B cell (primary cell): Measurements from ENCODE around the gene ARHGAP6. TPM values are rescaled to one million over a fixed set of nuclear protein-coding genes. Genes with fewer than 3 reads are reported as not detected.

Source experiments
- ATAC-seq: fragments of 200-7000 bp; cut with Tn5 transposase; one replicate; pipeline ENCODE4 v1.10.0; 2021; ENCODE audit warnings: low read depth, mild to moderate bottlenecking, moderate number of reproducible peaks, moderate library complexity
- CTCF ChIA-PET: fragments of 350-600 bp; sonication (Branson Sonifier 250); formaldehyde crosslinking; loops from one replicate; lab custom pipeline; 2021; ENCODE audit warnings: antibody characterized with exemption, inconsistent platforms; lab: Charles Lee
- POLR2A ChIA-PET: fragments of 350-600 bp; sonication (Branson Sonifier 250); formaldehyde crosslinking; loops from one replicate; lab custom pipeline; 2021; ENCODE audit warnings: antibody characterized with exemption; lab: Charles Lee
- DNase-seq: peaks from one replicate; pipeline ENCODE4 v3.0.0; 2013
- H2AFZ ChIP-seq: 2 replicates; pipeline ENCODE4 v1.6.1; 2012; ENCODE audit warnings: mild to moderate bottlenecking, low read depth, low read length; ENCODE audit not compliant: insufficient read depth, poor library complexity, severe bottlenecking
- H3K27ac ChIP-seq, 2 donors: 1 replicate in 1 of 2; 2 replicates in 1 of 2; pipeline ENCODE4 v1.5.1; 2012 to 2013; ENCODE audit warnings: low read length in 2 of 2, mild to moderate bottlenecking in 2 of 2, moderate library complexity in 1 of 2
- H3K27me3 ChIP-seq, 4 experiments: fragments of 200-600 bp in 1 of 4; sonication (generic) in 1 of 4; replicated peaks in 1 of 4; 1 replicate in 2 of 4; 2 replicates in 2 of 4; pipeline versions ENCODE4 v1.6.1 to v1.7.0; 2013 to 2016; ENCODE audit warnings: low read length in 3 of 4, mild to moderate bottlenecking in 2 of 4, mixed read lengths in 1 of 4, moderate library complexity in 1 of 4; ENCODE audit not compliant: insufficient read depth in 4 of 4, control insufficient read depth in 3 of 4; ENCODE audit errors: control extremely low read depth in 1 of 4
- H3K36me3 ChIP-seq, 2 experiments: replicated peaks in 1 of 2; 1 replicate in 1 of 2; 2 replicates in 1 of 2; pipeline versions ENCODE4 v1.6.1 to v1.7.1; 2013; ENCODE audit warnings: low read length in 1 of 2; ENCODE audit not compliant: insufficient read depth in 2 of 2, control insufficient read depth in 1 of 2; ENCODE audit errors: control extremely low read depth in 1 of 2, extremely low read depth in 1 of 2
- H3K4me1 ChIP-seq, 2 donors: fragments of 200-600 bp in 1 of 2; sonication (generic) in 1 of 2; 1 replicate in 1 of 2; 2 replicates in 1 of 2; pipeline versions ENCODE4 v1.5.1 to v1.6.1; 2013 to 2017; ENCODE audit warnings: low read length in 2 of 2; ENCODE audit not compliant: control insufficient read depth in 2 of 2, insufficient read depth in 2 of 2
- H3K4me2 ChIP-seq: replicated peaks from 2 replicates; pipeline ENCODE3; 2012; ENCODE audit warnings: mild to moderate bottlenecking, low read depth, low read length; ENCODE audit not compliant: poor library complexity, severe bottlenecking
- H3K4me3 ChIP-seq, 5 experiments: fragments of 200-600 bp in 1 of 5; sonication (generic) in 1 of 5; 1 replicate in 3 of 5; 2 replicates in 2 of 5; pipeline versions ENCODE4 v1.5.1 to v1.7.0; 2011 to 2016; ENCODE audit warnings: low read length in 4 of 5, mild to moderate bottlenecking in 4 of 5, low read depth in 2 of 5, control low read depth in 1 of 5, moderate library complexity in 1 of 5; ENCODE audit not compliant: insufficient read depth in 1 of 5; ENCODE audit errors: control extremely low read depth in 1 of 5, extremely low read depth in 1 of 5
- H3K79me2 ChIP-seq: fragments of 200-600 bp; sonication (generic); one replicate; pipeline ENCODE4 v1.6.0; 2016; ENCODE audit warnings: low read length; ENCODE audit not compliant: control insufficient read depth, insufficient read depth
- H3K9ac ChIP-seq: fragments of 200-600 bp; sonication (generic); 2 replicates; pipeline ENCODE4 v1.6.1; 2017; ENCODE audit warnings: mild to moderate bottlenecking, low read length, moderate library complexity
- H3K9me3 ChIP-seq, 3 donors: one replicate each; pipeline versions ENCODE4 v1.6.1 to v1.7.1; 2013; ENCODE audit warnings: low read length in 2 of 3; ENCODE audit not compliant: control insufficient read depth in 2 of 3, insufficient read depth in 1 of 3; ENCODE audit errors: control extremely low read depth in 1 of 3
- H4K20me1 ChIP-seq: 2 replicates; pipeline ENCODE4 v1.6.0; 2012; ENCODE audit warnings: mild to moderate bottlenecking, low read length; ENCODE audit not compliant: insufficient read depth, control insufficient read depth, poor library complexity, severe bottlenecking
- H3K27ac Mint-ChIP-seq: one replicate; pipeline ENCODE4 v1.8.0; 2021; ENCODE audit warnings: mixed read lengths
- H3K27me3 Mint-ChIP-seq: one replicate; pipeline ENCODE4 v1.8.0; 2021; ENCODE audit warnings: mixed read lengths
- H3K4me1 Mint-ChIP-seq: one replicate; pipeline ENCODE4 v1.8.0; 2021; ENCODE audit warnings: mixed read lengths
- H3K4me3 Mint-ChIP-seq: one replicate; pipeline ENCODE4 v1.8.0; 2021; ENCODE audit warnings: mixed read lengths
- H3K9me3 Mint-ChIP-seq: one replicate; pipeline ENCODE4 v1.8.0; 2022; ENCODE audit warnings: mixed read lengths; ENCODE audit not compliant: insufficient read depth
- EZH2 ChIP-seq: IDR thresholded peaks from 2 replicates; pipeline ENCODE4 v1.6.1; 2012; ENCODE audit warnings: borderline replicate concordance, low read depth, mild to moderate bottlenecking, moderate library complexity, low read length; ENCODE audit not compliant: insufficient read depth, poor library complexity, severe bottlenecking
- WGBS: methylation state at CpG from one replicate; pipeline ENCODE4 v1.1.5; 2013; ENCODE audit warnings: missing lambda C conversion rate; ENCODE audit not compliant: insufficient coverage; 5-methylcytosine and 5-hydroxymethylcytosine counted together
- intact Hi-C: fragments of 100-400 bp; cut with micrococcal nuclease; formaldehyde crosslinking; loops from one replicate; pipeline ENCODE4 v1.10.0; 2022
- polyA plus RNA-seq: library from polyadenylated mRNA; depleted of rRNA; stranded (reverse); fragments of >200 nt; gene quantifications from 2 replicates; pipeline ENCODE4 v1.2.3, GENCODE V29; 2012
- total RNA-seq, 2 donors: library from RNA; stranded (reverse); fragments of 120-200 nt in 1 of 2; gene quantifications; 1 replicate in 1 of 2; 2 replicates in 1 of 2; pipeline versions ENCODE4 v1.2.3 to v1.2.4, GENCODE V29; 2013 to 2022
- TF ChIP-seq, protein P1 (sequence below): fragments of 200-600 bp; IDR thresholded peaks from one replicate; pipeline ENCODE4 v1.8.0; 2022; ENCODE audit warnings: antibody characterized with exemption, mild to moderate bottlenecking

ARHGAP6 gene
- total and polyA plus RNA-seq, 2 donors (not counting 1 experiment from before 2014, with no cell fraction given), result 1.6 to 2.6 TPM

DNA sequence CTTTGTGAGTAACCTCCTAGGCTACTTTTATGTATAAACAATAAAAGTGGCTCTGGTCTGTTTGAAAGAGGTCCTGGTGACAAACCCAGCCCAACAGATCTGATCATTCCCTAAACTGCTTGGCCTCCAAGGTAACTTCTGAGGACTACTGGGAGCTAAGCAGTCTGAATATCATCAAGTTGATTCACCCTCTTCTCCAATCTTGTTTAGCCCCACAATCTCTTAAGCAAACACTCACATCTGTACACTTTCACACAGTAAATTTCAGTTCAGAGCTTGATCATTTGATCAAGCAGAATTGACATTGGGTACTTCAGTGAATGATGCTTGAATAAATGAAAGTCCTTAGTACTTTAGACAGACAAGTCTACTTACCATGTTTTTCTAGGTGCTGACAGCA is 479.9 kb downstream of the ARHGAP6 start:
- no peaks in the 10 kb centered on the region for H3K4me1 Mint-ChIP-seq
- Histone ChIP-seq H3K9ac (no peak overlapping the region), H3K36me3 (no peaks in the 10 kb centered on the region), H3K79me2 (no peaks in the 10 kb centered on the region), H3K4me2 (no peak overlapping the region), H3K9me3 (no peaks in the 10 kb centered on the region), H4K20me1 (no peaks in the 10 kb centered on the region), H3K4me1 (no peaks in the 10 kb centered on the region), H3K27ac (no peak overlapping the region), H2AFZ (no peak overlapping the region), H3K27me3 (peaks cover 0 to 6% (median 0%) of the 10 kb centered on the region in 4 experiments), H3K4me3 (no peak overlapping the region)
- ATAC-seq (no peak), DNase-seq (no peak)
- H3K27me3 Mint-ChIP-seq, result no peaks in the 10 kb centered on the region
- no peak for TF ChIP-seq EZH2
- TF ChIP-seq, protein P1, sequence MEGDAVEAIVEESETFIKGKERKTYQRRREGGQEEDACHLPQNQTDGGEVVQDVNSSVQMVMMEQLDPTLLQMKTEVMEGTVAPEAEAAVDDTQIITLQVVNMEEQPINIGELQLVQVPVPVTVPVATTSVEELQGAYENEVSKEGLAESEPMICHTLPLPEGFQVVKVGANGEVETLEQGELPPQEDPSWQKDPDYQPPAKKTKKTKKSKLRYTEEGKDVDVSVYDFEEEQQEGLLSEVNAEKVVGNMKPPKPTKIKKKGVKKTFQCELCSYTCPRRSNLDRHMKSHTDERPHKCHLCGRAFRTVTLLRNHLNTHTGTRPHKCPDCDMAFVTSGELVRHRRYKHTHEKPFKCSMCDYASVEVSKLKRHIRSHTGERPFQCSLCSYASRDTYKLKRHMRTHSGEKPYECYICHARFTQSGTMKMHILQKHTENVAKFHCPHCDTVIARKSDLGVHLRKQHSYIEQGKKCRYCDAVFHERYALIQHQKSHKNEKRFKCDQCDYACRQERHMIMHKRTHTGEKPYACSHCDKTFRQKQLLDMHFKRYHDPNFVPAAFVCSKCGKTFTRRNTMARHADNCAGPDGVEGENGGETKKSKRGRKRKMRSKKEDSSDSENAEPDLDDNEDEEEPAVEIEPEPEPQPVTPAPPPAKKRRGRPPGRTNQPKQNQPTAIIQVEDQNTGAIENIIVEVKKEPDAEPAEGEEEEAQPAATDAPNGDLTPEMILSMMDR, result no peak
- no peak overlapping the region for H3K4me3 Mint-ChIP-seq
- intact Hi-C loops, result no loop called here
- H3K9me3 Mint-ChIP-seq, result no peaks in the 10 kb centered on the region
- CTCF ChIA-PET, result no interaction called here
- POLR2A ChIA-PET, result no interaction called here
- H3K27ac Mint-ChIP-seq, result no peak overlapping the region

DNA sequence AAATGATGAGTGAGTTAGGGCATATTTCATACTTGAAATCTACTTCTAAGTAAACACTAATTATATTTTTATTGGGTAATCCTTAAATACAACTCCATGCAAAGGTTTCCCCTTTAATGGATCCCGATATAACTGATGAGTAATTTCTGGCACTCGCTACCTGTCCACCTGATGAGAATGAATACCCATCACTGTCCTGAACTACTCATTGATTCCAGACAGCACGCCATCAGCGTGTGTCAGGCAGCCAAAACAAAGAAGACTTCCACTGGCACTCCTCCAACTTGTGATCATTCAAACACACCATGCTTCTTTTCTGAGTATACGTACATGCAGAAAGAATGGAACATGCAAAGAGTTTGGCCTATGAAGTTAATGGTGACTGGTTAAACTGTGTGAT is 485.1 kb downstream of the ARHGAP6 start:
- H3K4me1 Mint-ChIP-seq, result no peaks in the 10 kb centered on the region
- peaks cover 0 to 6% (median 0%) of the 10 kb centered on the region in 4 experiments for H3K27me3 ChIP-seq
- no peak overlapping the region for H3K27ac Mint-ChIP-seq
- no peak overlapping the region for H3K4me2 ChIP-seq
- ChIA-PET CTCF (no interaction called here), POLR2A (no interaction called here)
- no peaks in the 10 kb centered on the region for H3K27me3 Mint-ChIP-seq
- no peaks in the 10 kb centered on the region for H3K9me3 Mint-ChIP-seq
- H2AFZ ChIP-seq, result no peak overlapping the region
- H3K9me3 ChIP-seq, result no peaks in the 10 kb centered on the region
- intact Hi-C loops, result no loop called here
- H3K79me2 ChIP-seq, result no peaks in the 10 kb centered on the region
- no peak overlapping the region for H3K27ac ChIP-seq
- ATAC-seq (no peak), DNase-seq (no peak)
- no peaks in the 10 kb centered on the region for H4K20me1 ChIP-seq
- no peak overlapping the region for H3K4me3 ChIP-seq
- no peaks in the 10 kb centered on the region for H3K4me1 ChIP-seq
- H3K36me3 ChIP-seq, result no peaks in the 10 kb centered on the region
- H3K4me3 Mint-ChIP-seq, result no peak overlapping the region
- 100% methylated on average over 2 of the region's 5 CpGs for whole genome bisulfite sequencing
- TF ChIP-seq, protein P1, result no peak
- TF ChIP-seq EZH2, result no peak
- no peak overlapping the region for H3K9ac ChIP-seq
